ENCODE data around the gene ADPRHL1.

ADPRHL1 gene

DNA sequence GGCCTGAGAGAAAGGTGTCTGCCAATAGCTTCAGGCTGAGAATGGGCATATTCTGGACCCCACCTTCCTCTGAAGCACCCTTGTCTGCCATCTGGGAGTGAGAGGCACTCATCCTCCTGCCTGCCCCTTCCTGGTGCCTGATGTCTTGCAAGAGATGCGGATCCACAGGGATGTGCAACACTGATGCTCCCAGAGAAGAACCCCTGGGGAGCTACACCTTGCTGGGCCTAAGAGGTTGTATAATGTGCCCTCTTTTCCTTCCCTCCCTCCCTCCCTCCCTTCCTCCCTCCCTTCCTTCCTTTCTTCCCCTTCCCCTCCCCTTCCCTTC, 34.6 kb downstream of the ADPRHL1 start:
- H3K9me2 ChIP-seq (replicated peaks; ENCODE audit: control insufficient read depth, low read length), result no peaks in the 10 kb centered on the region
- no peak overlapping the region for H3K4me2 ChIP-seq (ENCODE audit: low read length)
- no peaks in the 10 kb centered on the region for H3K9me3 ChIP-seq (ENCODE audit: control insufficient read depth, insufficient read depth, low read length)

DNA sequence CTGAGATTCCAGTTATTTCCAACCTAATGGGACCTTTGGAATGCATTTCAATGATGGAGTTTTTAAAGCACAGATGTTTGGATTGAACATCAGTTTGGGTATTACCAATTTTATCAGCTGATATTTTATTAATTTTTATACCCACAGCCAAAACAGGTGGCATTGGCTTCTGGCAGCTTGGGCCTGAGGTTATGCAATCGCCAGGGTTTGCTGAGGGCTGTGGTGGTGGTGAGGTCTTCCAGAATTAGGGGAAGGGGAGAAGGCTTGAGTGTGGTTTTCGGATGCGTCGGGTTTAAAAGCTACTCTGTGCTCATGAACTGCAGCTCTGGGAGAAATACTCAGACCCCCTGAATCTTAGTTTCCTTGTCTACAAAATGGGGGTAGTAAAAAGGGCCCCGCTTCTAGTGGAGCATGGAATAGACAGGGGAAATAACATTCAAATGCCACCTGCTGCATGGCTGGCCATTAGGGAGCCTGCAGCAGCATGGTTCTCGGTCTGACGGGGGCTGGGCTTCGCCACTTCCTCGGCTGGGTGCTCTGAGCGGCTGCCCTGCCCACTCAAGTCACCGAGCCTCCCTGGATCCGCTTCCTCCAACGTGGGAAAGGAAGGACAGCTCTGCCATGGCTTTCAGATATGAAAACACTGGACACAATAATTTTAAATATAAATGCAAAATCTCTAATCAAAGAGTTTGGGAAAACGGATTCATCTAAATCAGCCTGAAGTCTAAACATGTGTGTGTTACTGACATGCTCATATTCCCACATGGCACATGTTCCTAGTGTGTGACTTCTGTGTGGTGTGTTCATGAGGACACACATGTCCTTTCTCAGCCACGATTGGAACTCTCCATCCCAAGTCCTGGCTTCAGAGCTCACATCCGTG, 35.2 kb downstream of the ADPRHL1 start:
- peaks cover 11% of the 10 kb centered on the region; the same call in 1 of the 2 replicates for H3K4me1 ChIP-seq (ENCODE audit: control insufficient read depth, low read length)
- H3K79me2 ChIP-seq (ENCODE audit: control insufficient read depth, low read length), result no peaks in the 10 kb centered on the region
- H3K27me3 ChIP-seq (ENCODE audit: control insufficient read depth, low read length), result no peaks in the 10 kb centered on the region
- H3F3A ChIP-seq (ENCODE audit: control insufficient read depth, insufficient read depth), result no peaks in the 10 kb centered on the region
- H3K27ac ChIP-seq (ENCODE audit: low read depth, low read length), result no peak overlapping the region
- no peaks in the 10 kb centered on the region for H3K36me3 ChIP-seq (ENCODE audit: control insufficient read depth, low read length)
- no peaks in the 10 kb centered on the region for H3K9me3 ChIP-seq (ENCODE audit: control insufficient read depth, insufficient read depth, low read length)
- H3K9me2 ChIP-seq (replicated peaks; ENCODE audit: control insufficient read depth, low read length), result no peaks in the 10 kb centered on the region
- H4K20me1 ChIP-seq (ENCODE audit: control insufficient read depth, insufficient read depth, low read depth, low read length), result no peaks in the 10 kb centered on the region
- TF ChIP-seq, protein P1, sequence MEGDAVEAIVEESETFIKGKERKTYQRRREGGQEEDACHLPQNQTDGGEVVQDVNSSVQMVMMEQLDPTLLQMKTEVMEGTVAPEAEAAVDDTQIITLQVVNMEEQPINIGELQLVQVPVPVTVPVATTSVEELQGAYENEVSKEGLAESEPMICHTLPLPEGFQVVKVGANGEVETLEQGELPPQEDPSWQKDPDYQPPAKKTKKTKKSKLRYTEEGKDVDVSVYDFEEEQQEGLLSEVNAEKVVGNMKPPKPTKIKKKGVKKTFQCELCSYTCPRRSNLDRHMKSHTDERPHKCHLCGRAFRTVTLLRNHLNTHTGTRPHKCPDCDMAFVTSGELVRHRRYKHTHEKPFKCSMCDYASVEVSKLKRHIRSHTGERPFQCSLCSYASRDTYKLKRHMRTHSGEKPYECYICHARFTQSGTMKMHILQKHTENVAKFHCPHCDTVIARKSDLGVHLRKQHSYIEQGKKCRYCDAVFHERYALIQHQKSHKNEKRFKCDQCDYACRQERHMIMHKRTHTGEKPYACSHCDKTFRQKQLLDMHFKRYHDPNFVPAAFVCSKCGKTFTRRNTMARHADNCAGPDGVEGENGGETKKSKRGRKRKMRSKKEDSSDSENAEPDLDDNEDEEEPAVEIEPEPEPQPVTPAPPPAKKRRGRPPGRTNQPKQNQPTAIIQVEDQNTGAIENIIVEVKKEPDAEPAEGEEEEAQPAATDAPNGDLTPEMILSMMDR (IDR thresholded peaks at IDR 0.05; ENCODE audit: low read depth, low read length, poor library complexity, severe bottlenecking), result no peak
- TF ChIP-seq EZH2phosphoT487 (IDR thresholded peaks at IDR 0.05; ENCODE audit: borderline replicate concordance, low read length), result no peak
- no peak overlapping the region for H3K4me2 ChIP-seq (ENCODE audit: low read length)
- no peak overlapping the region for H3K4me3 ChIP-seq (ENCODE audit: low read length)

More for the DNA sequence above, 34.6 kb downstream of the ADPRHL1 start:
- no peak overlapping the region for H3K27ac ChIP-seq (ENCODE audit: low read depth, low read length)
- no peaks in the 10 kb centered on the region for H3K27me3 ChIP-seq (ENCODE audit: control insufficient read depth, low read length)
- H4K20me1 ChIP-seq (ENCODE audit: control insufficient read depth, insufficient read depth, low read depth, low read length), result no peaks in the 10 kb centered on the region
- H3K36me3 ChIP-seq (ENCODE audit: control insufficient read depth, low read length), result no peaks in the 10 kb centered on the region
- no peaks in the 10 kb centered on the region for H3K79me2 ChIP-seq (ENCODE audit: control insufficient read depth, low read length)
- H3K4me1 ChIP-seq (ENCODE audit: control insufficient read depth, low read length), result peaks cover 13% of the 10 kb centered on the region
- no peaks in the 10 kb centered on the region for H3F3A ChIP-seq (ENCODE audit: control insufficient read depth, insufficient read depth)
- TF ChIP-seq, protein P1 (IDR thresholded peaks at IDR 0.05; ENCODE audit: low read depth, low read length, poor library complexity, severe bottlenecking), result no peak
- TF ChIP-seq EZH2phosphoT487 (IDR thresholded peaks at IDR 0.05; ENCODE audit: borderline replicate concordance, low read length), result no peak
- H3K4me3 ChIP-seq (ENCODE audit: low read length), result no peak overlapping the region

DNA sequence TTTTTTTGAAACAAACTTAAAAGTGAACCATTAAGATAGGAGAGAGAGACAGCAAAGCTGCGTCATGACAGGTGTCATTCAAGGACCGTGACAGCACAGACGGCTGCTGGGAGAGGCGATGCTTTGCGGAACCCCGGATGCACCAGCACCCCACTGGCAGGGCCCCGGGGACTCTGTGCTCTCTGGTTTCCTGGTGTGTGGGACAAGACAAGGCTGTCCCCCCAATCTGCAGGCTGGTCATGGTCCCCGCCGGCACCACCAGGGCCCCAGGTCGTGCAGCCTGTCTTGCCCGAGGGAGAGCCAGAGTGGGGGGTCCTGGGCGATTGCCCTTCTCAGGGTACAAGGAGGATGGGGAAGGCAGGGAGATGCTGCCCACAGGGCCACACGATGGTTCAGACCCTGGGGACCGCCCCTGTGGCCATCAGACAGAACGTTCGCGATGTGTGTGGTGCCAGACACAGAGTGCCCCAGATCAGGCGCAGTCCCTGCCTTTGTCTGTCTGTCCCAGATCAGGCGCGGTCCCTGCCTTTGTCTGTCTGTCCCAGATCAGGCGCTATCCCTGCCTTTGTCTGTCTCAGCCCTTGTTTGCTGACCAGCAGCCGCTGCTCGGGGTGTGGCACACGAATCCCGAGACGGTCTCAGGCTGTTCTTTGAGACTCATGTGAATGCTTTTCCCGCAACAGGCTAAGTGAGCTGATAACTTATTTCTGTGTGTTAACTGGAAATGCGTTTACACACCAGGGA, 36.1 kb downstream of the ADPRHL1 start:
- Histone ChIP-seq H4K20me1 (ENCODE audit: control insufficient read depth, insufficient read depth, low read depth, low read length) (no peaks in the 10 kb centered on the region), H3K27ac (ENCODE audit: low read depth, low read length) (no peak overlapping the region), H3K4me3 (ENCODE audit: low read length) (no peak overlapping the region), H3K4me1 (ENCODE audit: control insufficient read depth, low read length) (peaks cover 11% of the 10 kb centered on the region; the same call in 1 of the 2 replicates), H3K9me3 (ENCODE audit: control insufficient read depth, insufficient read depth, low read length) (no peaks in the 10 kb centered on the region), H3K36me3 (ENCODE audit: control insufficient read depth, low read length) (no peaks in the 10 kb centered on the region), H3K4me2 (ENCODE audit: low read length) (no peak overlapping the region), H3K9me2 (replicated peaks; ENCODE audit: control insufficient read depth, low read length) (no peaks in the 10 kb centered on the region), H3K79me2 (ENCODE audit: control insufficient read depth, low read length) (no peaks in the 10 kb centered on the region), H3K27me3 (ENCODE audit: control insufficient read depth, low read length) (no peaks in the 10 kb centered on the region), H3F3A (ENCODE audit: control insufficient read depth, insufficient read depth) (no peaks in the 10 kb centered on the region)
- no peak for TF ChIP-seq EZH2phosphoT487 (IDR thresholded peaks at IDR 0.05; ENCODE audit: borderline replicate concordance, low read length)
- TF ChIP-seq, protein P1 (IDR thresholded peaks at IDR 0.05; ENCODE audit: low read depth, low read length, poor library complexity, severe bottlenecking), result no peak
